Left lung (tissue), 14 donors: Measurements from ENCODE around the gene FXYD2. TPM values are rescaled to one million over a fixed set of nuclear protein-coding genes. Genes with fewer than 3 reads are reported as not detected.

ENCODE experiments used
- ATAC-seq: fragments of 200-7000 bp; cut with Tn5 transposase; one replicate; pipeline ENCODE4 v1.9.1; 2020; ENCODE audit warnings: moderate library complexity
- DNase-seq, 4 donors: peaks; one replicate each; pipeline ENCODE4 v3.0.0-alpha.2; 2013 to 2020
- H3K27ac ChIP-seq, 2 donors: fragments of 200-600 bp; sonication (generic) in 1 of 2; one replicate each; pipeline versions ENCODE4 v1.5.0 to v1.8.0; 2020 to 2021
- H3K27me3 ChIP-seq, 2 donors: fragments of 200-600 bp; sonication (generic) in 1 of 2; one replicate each; pipeline versions ENCODE4 v1.5.0 to v1.8.0; 2020 to 2021
- H3K36me3 ChIP-seq, 2 donors: fragments of 200-600 bp; sonication (generic) in 1 of 2; one replicate each; pipeline versions ENCODE4 v1.5.0 to v1.8.0; 2020 to 2021
- H3K4me1 ChIP-seq, 2 donors: fragments of 200-600 bp; one replicate each; pipeline ENCODE4 v1.8.0; 2021
- H3K4me3 ChIP-seq, 2 donors: fragments of 200-600 bp; sonication (generic) in 1 of 2; one replicate each; pipeline versions ENCODE4 v1.5.0 to v1.8.0; 2020 to 2021; ENCODE audit warnings: mild to moderate bottlenecking in 1 of 2
- H3K9me3 ChIP-seq, 2 donors: fragments of 200-600 bp; sonication (generic) in 1 of 2; one replicate each; pipeline versions ENCODE4 v1.5.0 to v1.8.0; 2020 to 2021
- CTCF ChIP-seq, 2 donors: fragments of 200-600 bp; sonication (generic) in 1 of 2; IDR thresholded peaks; one replicate each; pipeline versions ENCODE4 v1.5.0 to v1.8.0; 2021; ENCODE audit warnings: antibody characterized with exemption in 2 of 2
- intact Hi-C, 2 donors: fragments of 100-400 bp; cut with DNase I; formaldehyde crosslinking; loops; one replicate each; pipeline versions ENCODE4 v1.11.2 to v1.14.2; 2022
- long read RNA-seq, 12 donors: library from polyadenylated mRNA in 2 of 12; unstranded in 2 of 12; transcript quantifications; one replicate each; pipeline ENCODE4 v2.0.0 and lab custom pipeline, GENCODE V29; 2019 to 2026
- polyA plus RNA-seq, 6 donors: library from polyadenylated mRNA; unstranded; fragments of 120-200 nt; gene quantifications; one replicate each; pipeline ENCODE4 v1.2.1, GENCODE V29; 2013; ENCODE audit not compliant: insufficient read length in 6 of 6
- total RNA-seq, 2 donors: library from RNA; stranded (reverse); fragmentation: NEBNext Ultra II Directional; extraction: Animal tissue kit (Norgen Biotek cat#: 25700); gene quantifications; one replicate each; pipeline ENCODE4 v1.2.1, GENCODE V29; 2021
- donor health status: DM: no; HTN: yes; CAD: no.
- donor health status: DM: no; HTN: no; CAD: no.

The FXYD2 gene
- total RNA-seq (1 to 10 TPM; 1.2 to 4.4 TPM), polyA plus RNA-seq (1 to 10 TPM; 3.8 to 9.2 (median 6.4) TPM)
- long read RNA-seq, donor 1, partial matches to known transcripts: 0 of 3 reads
- long read RNA-seq, donor 1, other reads (novel, unspliced or antisense): 0 of 3 reads
- long read RNA-seq, donor 2, partial matches to known transcripts: 0 of 3 reads
- long read RNA-seq, donor 2, other reads (novel, unspliced or antisense): 0 of 3 reads
- long read RNA-seq, donor 3, partial matches to known transcripts: 0 of 1 reads
- long read RNA-seq, donor 3, other reads (novel, unspliced or antisense): 0 of 1 reads
- long read RNA-seq, donor 4, partial matches to known transcripts: 0 of 3 reads
- long read RNA-seq, donor 4, other reads (novel, unspliced or antisense): 1 of 3 reads
- long read RNA-seq, donor 5, partial matches to known transcripts: 0 of 1 reads
- long read RNA-seq, donor 5, other reads (novel, unspliced or antisense): 0 of 1 reads
- long read RNA-seq, donor 6, partial matches to known transcripts: 0 of 2 reads
- long read RNA-seq, donor 6, other reads (novel, unspliced or antisense): 0 of 2 reads
- long read RNA-seq, donor 7: 0 reads
- long read RNA-seq, donor 8: 0 reads
- long read RNA-seq, donor 9: 0 reads
- long read RNA-seq, donor 10, partial matches to known transcripts: 0 of 4 reads
- long read RNA-seq, donor 10, other reads (novel, unspliced or antisense): 1 of 4 reads
- long read RNA-seq, donor 11: 0 reads
- long read RNA-seq, donor 12, partial matches to known transcripts: 0 of 2 reads
- long read RNA-seq, donor 12, other reads (novel, unspliced or antisense): 0 of 2 reads

GRCh38 chr11:117824571-117825537 is at the start of gene FXYD2:
TSS of gene FXYD2 (minus strand) at chr11:117824744. CDS start at chr11:117824678, 66 bp downstream.
- Histone ChIP-seq H3K27ac (peak within 1 kb of the TSS; percentile 67 to 68), H3K36me3 (no peaks in the 10 kb centered on the region), H3K27me3 (no peaks in the 10 kb centered on the region), H3K9me3 (no peaks in the 10 kb centered on the region), H3K4me1 (peaks cover 16 to 68% of the 10 kb centered on the region in 2 donors), H3K4me3 (no peak within 1 kb of the TSS)
- intact Hi-C loops: loop anchor here in 1 of 2 donors (5.0 kb wide), 1 partner anchor 227 kb away; no protein-coding TSS in a partner anchor
- TF ChIP-seq CTCF (IDR thresholded peaks at IDR 0.05): no peak
- DNase-seq (peak in 3 of 4 donors; percentile 56 to 88 (median 72)), ATAC-seq (peak; percentile 44)

- Histone ChIP-seq H3K27ac (peak overlapping the region in 1 of 2 donors; percentile 60), H3K27me3 (peaks cover 30 to 57% of the 10 kb centered on the region in 2 donors), H3K4me3 (no peak overlapping the region), H3K9me3 (no peaks in the 10 kb centered on the region), H3K4me1 (peaks cover 5 to 53% of the 10 kb centered on the region in 2 donors), H3K36me3 (no peaks in the 10 kb centered on the region)
- intact Hi-C loops: no loop called here
- DNase-seq (no peak), ATAC-seq (no peak)
- TF ChIP-seq CTCF (IDR thresholded peaks at IDR 0.05): no peak
Observed at GRCh38 chr11:117873828-117874125, 49.2 kb upstream of the FXYD2 start.

GRCh38 chr11:117872975-117873827 is 48.7 kb upstream of the FXYD2 start:
- ATAC-seq: no peak
- no peak for DNase-seq
- no peak overlapping the region for H3K4me3 ChIP-seq
- no peak overlapping the region for H3K27ac ChIP-seq
- intact Hi-C loops: no loop called here
- no peaks in the 10 kb centered on the region for H3K9me3 ChIP-seq
- peaks cover 24 to 51% of the 10 kb centered on the region in 2 donors for H3K27me3 ChIP-seq
- TF ChIP-seq CTCF (IDR thresholded peaks at IDR 0.05): no peak
- no peaks in the 10 kb centered on the region for H3K36me3 ChIP-seq
- H3K4me1 ChIP-seq: peaks cover 5 to 53% of the 10 kb centered on the region in 2 donors

GRCh38 chr11:117872420-117872961 is 47.9 kb upstream of the FXYD2 start:
- DNase-seq (no peak), ATAC-seq (no peak)
- Histone ChIP-seq H3K4me1 (peaks cover 5 to 51% of the 10 kb centered on the region in 2 donors), H3K9me3 (no peaks in the 10 kb centered on the region), H3K27ac (no peak overlapping the region), H3K36me3 (no peaks in the 10 kb centered on the region), H3K4me3 (no peak overlapping the region), H3K27me3 (peaks cover 23 to 44% of the 10 kb centered on the region in 2 donors)
- intact Hi-C loops: no loop called here
- TF ChIP-seq CTCF (IDR thresholded peaks at IDR 0.05): no peak
